ENCODE results near the gene MYL12B. TPM values are rescaled to one million over a fixed set of nuclear protein-coding genes. Genes with fewer than 3 reads are reported as not detected.

The MYL12B gene
- total RNA-seq, 1 donor from 2014 or later, result 123 TPM

GRCh38 chr18:3251249-3251962 lies 10.5 kb upstream of the MYL12B start:
- Mint-ChIP-seq H3K9me3 (ENCODE audit: unreplicated experiment) (peaks cover 5% of the 10 kb centered on the region), H3K4me3 (ENCODE audit: unreplicated experiment) (no peak overlapping the region), H3K4me1 (ENCODE audit: low read depth, unreplicated experiment) (peaks cover 10% of the 10 kb centered on the region), H3K27ac (ENCODE audit: unreplicated experiment) (no peak overlapping the region), H3K27me3 (ENCODE audit: unreplicated experiment) (no peaks in the 10 kb centered on the region), H3K36me3 (ENCODE audit: unreplicated experiment) (no peaks in the 10 kb centered on the region)
- no peak for DNase-seq
- TF ChIP-seq CTCF (IDR thresholded peaks at IDR 0.05; ENCODE audit: partially characterized antibody, unreplicated experiment), result no peak

GRCh38 chr18:3251963-3252277 lies 10.0 kb upstream of the MYL12B start:
- no peaks in the 10 kb centered on the region for H3K36me3 Mint-ChIP-seq (ENCODE audit: unreplicated experiment)
- no peaks in the 10 kb centered on the region for H3K27me3 Mint-ChIP-seq (ENCODE audit: unreplicated experiment)
- peaks cover 5% of the 10 kb centered on the region for H3K9me3 Mint-ChIP-seq (ENCODE audit: unreplicated experiment)
- peaks cover 10% of the 10 kb centered on the region for H3K4me1 Mint-ChIP-seq (ENCODE audit: low read depth, unreplicated experiment)
- no peak for DNase-seq
- no peak overlapping the region for H3K4me3 Mint-ChIP-seq (ENCODE audit: unreplicated experiment)
- no peak for TF ChIP-seq CTCF (IDR thresholded peaks at IDR 0.05; ENCODE audit: partially characterized antibody, unreplicated experiment)
- H3K27ac Mint-ChIP-seq (ENCODE audit: unreplicated experiment), result no peak overlapping the region

- H3K27ac Mint-ChIP-seq (ENCODE audit: unreplicated experiment), result no peak overlapping the region
- peaks cover 2% of the 10 kb centered on the region for H3K9me3 Mint-ChIP-seq (ENCODE audit: unreplicated experiment)
- H3K36me3 Mint-ChIP-seq (ENCODE audit: unreplicated experiment), result no peaks in the 10 kb centered on the region
- H3K4me1 Mint-ChIP-seq (ENCODE audit: low read depth, unreplicated experiment), result peaks cover 10% of the 10 kb centered on the region
- TF ChIP-seq CTCF (IDR thresholded peaks at IDR 0.05; ENCODE audit: partially characterized antibody, unreplicated experiment), result no peak
- DNase-seq, result no peak
- no peak overlapping the region for H3K4me3 Mint-ChIP-seq (ENCODE audit: unreplicated experiment)
- no peaks in the 10 kb centered on the region for H3K27me3 Mint-ChIP-seq (ENCODE audit: unreplicated experiment)
Observed at GRCh38 chr18:3252843-3253242, 9.1 kb upstream of the MYL12B start.

- no peak overlapping the region for H3K27ac Mint-ChIP-seq (ENCODE audit: unreplicated experiment)
- no peaks in the 10 kb centered on the region for H3K36me3 Mint-ChIP-seq (ENCODE audit: unreplicated experiment)
Observed at GRCh38 chr18:3254725-3255124, 7.2 kb upstream of the MYL12B start.

More at GRCh38 chr18:3254725-3255124, 7.2 kb upstream of the MYL12B start:
- Mint-ChIP-seq H3K9me3 (ENCODE audit: unreplicated experiment) (no peaks in the 10 kb centered on the region), H3K4me3 (ENCODE audit: unreplicated experiment) (no peak overlapping the region), H3K27me3 (ENCODE audit: unreplicated experiment) (no peaks in the 10 kb centered on the region), H3K4me1 (ENCODE audit: low read depth, unreplicated experiment) (peaks cover 6% of the 10 kb centered on the region)
- TF ChIP-seq CTCF (IDR thresholded peaks at IDR 0.05; ENCODE audit: partially characterized antibody, unreplicated experiment), result no peak
- no peak for DNase-seq
